Ovary (tissue), 9 donors: ENCODE results near the gene MAN1C1. TPM values are rescaled to one million over a fixed set of nuclear protein-coding genes. Genes with fewer than 3 reads are reported as not detected.

Experiments
- DNase-seq, 5 donors: peaks; one replicate each; pipeline ENCODE4 v3.0.0-alpha.2; 2019 to 2020
- H3K27ac ChIP-seq, 2 donors: fragments of 200-600 bp; one replicate each; pipeline versions ENCODE4 v1.5.1 to v1.8.0; 2019 to 2022
- H3K27me3 ChIP-seq: fragments of 200-600 bp; one replicate; pipeline ENCODE4 v1.8.0; 2022
- H3K36me3 ChIP-seq: fragments of 200-600 bp; sonication (generic); one replicate; pipeline ENCODE4 v1.5.1; 2019
- H3K4me1 ChIP-seq: one replicate; pipeline ENCODE4 v1.8.1; 2013; ENCODE audit warnings: mild to moderate bottlenecking, moderate library complexity; ENCODE audit not compliant: insufficient read depth
- H3K4me3 ChIP-seq: fragments of 200-600 bp; sonication (generic); one replicate; pipeline ENCODE4 v1.5.1; 2017
- H3K9me3 ChIP-seq, 2 donors: fragments of 200-600 bp in 1 of 2; sonication (generic) in 1 of 2; one replicate each; pipeline versions ENCODE4 v1.5.1 to v1.8.1; 2013 to 2019; ENCODE audit warnings: mild to moderate bottlenecking in 1 of 2, moderate library complexity in 1 of 2
- CTCF ChIP-seq, 3 donors: fragments of 450-650 bp in 2 of 3; fragments of 200-600 bp in 1 of 3; IDR thresholded peaks; one replicate each; pipeline versions ENCODE4 v1.5.1 to v1.8.0; 2016 to 2022; ENCODE audit warnings: antibody characterized with exemption in 3 of 3, mild to moderate bottlenecking in 1 of 3
- EP300 ChIP-seq: sonication (generic); formaldehyde crosslinking; IDR thresholded peaks from one replicate; pipeline ENCODE4 v1.6.1; 2017; ENCODE audit warnings: antibody characterized with exemption
- POLR2A ChIP-seq: fragments of 450-650 bp; IDR thresholded peaks from one replicate; pipeline ENCODE4 v1.6.1; 2017; ENCODE audit warnings: antibody characterized with exemption, mild to moderate bottlenecking, moderate library complexity
- WGBS, 3 donors: extraction: QIAGEN DNeasy Blood & Tissue Kit in 1 of 3; methylation state at CpG; one replicate each; pipeline versions ENCODE4 v1.1.5 to v1.1.7; 2013 to 2017; 5-methylcytosine and 5-hydroxymethylcytosine counted together
- intact Hi-C, 4 donors: fragments of 100-400 bp; cut with DNase I; formaldehyde crosslinking; loops; one replicate each; pipeline versions ENCODE4 v1.11.0 to v1.15.1; 2022 to 2023
- polyA plus RNA-seq, 2 donors: library from polyadenylated mRNA; stranded (reverse); fragments of 200-250 nt in 1 of 2; fragments of 350-450 nt in 1 of 2; fragmentation: Illumina TruSeq in 1 of 2; extraction: RNeasy Lipid Tissue Mini Kit (QIAGEN cat#74804) in 1 of 2; gene quantifications; one replicate each; pipeline ENCODE4 v1.2.3, GENCODE V29; 2013 to 2014
- total RNA-seq, 7 donors: library from RNA; depleted of rRNA in 2 of 7; stranded (reverse); fragments of >200 nt in 2 of 7; fragmentation: NEBNext Ultra II Directional in 3 of 7; extraction: Animal tissue kit (Norgen Biotek cat#: 25700) in 3 of 7; gene quantifications; one replicate each; pipeline versions ENCODE4 v1.1.0 to v1.2.4, GENCODE V29; 2016 to 2023
- donor health status: DM: no; HTN: no; CAD: no; lungs with moderate emphysema.
- donor health status: DM: no; HTN: no; CAD: no.
- donor health status: Bipolar disorder and iron deficiency.
- donor health status: DM: yes; HTN: yes; CAD: no.
- donor health status: DM: no; HTN: no; CAD: no.
- donor health status: DM: yes; HTN: yes; CAD: no.

Gene MAN1C1
- total and polyA plus RNA-seq, 9 donors = 18.0 to 59.2 (median 33.1) TPM

- 59 to 66% (median 63%) methylated on average over 11 of the region's 11 CpGs for WGBS, 3 donors
- DNase-seq = no peak
- Histone ChIP-seq H3K27ac (no peak overlapping the region), H3K27me3 (no peaks in the 10 kb centered on the region), H3K4me1 (no peaks in the 10 kb centered on the region), H3K36me3 (no peaks in the 10 kb centered on the region), H3K9me3 (no peaks in the 10 kb centered on the region), H3K4me3 (no peak overlapping the region)
- TF ChIP-seq CTCF (IDR thresholded peaks at IDR 0.05) (no peak), POLR2A (no peak), EP300 (no peak)
- intact Hi-C loops = no loop called here
Observed at GRCh38 chr1:25786887-25787759, 170.5 kb downstream of the MAN1C1 start.

- no peak for DNase-seq
- no peak for TF ChIP-seq POLR2A
- TF ChIP-seq EP300 = no peak
- TF ChIP-seq CTCF (IDR thresholded peaks at IDR 0.05) = no peak
- WGBS, 3 donors = 90 to 93% (median 92%) methylated on average over 5 of the region's 5 CpGs
- H3K9me3 ChIP-seq = no peaks in the 10 kb centered on the region
- H3K27ac ChIP-seq = no peak overlapping the region
- H3K4me1 ChIP-seq = no peaks in the 10 kb centered on the region
- no peaks in the 10 kb centered on the region for H3K36me3 ChIP-seq
- intact Hi-C loops = no loop called here
- H3K4me3 ChIP-seq = no peak overlapping the region
- H3K27me3 ChIP-seq = no peaks in the 10 kb centered on the region
Observed at GRCh38 chr1:25787760-25788166, 171.2 kb downstream of the MAN1C1 start.

- Histone ChIP-seq H3K27me3 (no peaks in the 10 kb centered on the region), H3K4me3 (no peak overlapping the region), H3K9me3 (no peaks in the 10 kb centered on the region), H3K36me3 (no peaks in the 10 kb centered on the region), H3K27ac (no peak overlapping the region), H3K4me1 (no peaks in the 10 kb centered on the region)
- no peak for DNase-seq
- TF ChIP-seq POLR2A (no peak), CTCF (IDR thresholded peaks at IDR 0.05) (no peak), EP300 (no peak)
- WGBS, 3 donors = 85 to 88% (median 87%) methylated on average over 6 of the region's 6 CpGs
- intact Hi-C loops = loop anchor here in 2 of 4 donors (10.0 kb wide), 2 partner anchors 46 to 96 kb away; no protein-coding TSS in a partner anchor
Observed at GRCh38 chr1:25790472-25790871, 173.9 kb downstream of the MAN1C1 start.

GRCh38 chr1:25792115-25792514 lies 175.5 kb downstream of the MAN1C1 start:
- DNase-seq = no peak
- Histone ChIP-seq H3K27ac (no peak overlapping the region), H3K36me3 (no peaks in the 10 kb centered on the region), H3K9me3 (no peaks in the 10 kb centered on the region), H3K4me1 (no peaks in the 10 kb centered on the region), H3K4me3 (no peak overlapping the region), H3K27me3 (no peaks in the 10 kb centered on the region)
- TF ChIP-seq CTCF (IDR thresholded peaks at IDR 0.05) = no peak
- intact Hi-C loops = loop anchor here in 2 of 4 donors (10.0 kb wide), 2 partner anchors 47 to 97 kb away; no protein-coding TSS in a partner anchor
- 58 to 63% (median 62%) methylated on average over 4 of the region's 4 CpGs for WGBS, 3 donors
